K562 (cell line): Measurements from ENCODE around the gene CYP4F3. TPM values are rescaled to one million over a fixed set of nuclear protein-coding genes. Genes with fewer than 3 reads are reported as not detected.
A peak's percentile ranks its signal among the peaks of the same experiment; 100 is the strongest.

Source experiments
- ATAC-seq: fragments of 200-7000 bp; cut with Tn5 transposase; 3 replicates; pipeline ENCODE4 v1.9.1; 2020; ENCODE audit warnings: moderate library complexity
- BruUV-seq: library from RNA; stranded (reverse); fragments of 400-500 nt; replicated peaks from 2 replicates; lab custom pipeline; 2021; lab: Mats Ljungman, UMichigan
- CTCF ChIA-PET: fragments of 300-600 bp; formaldehyde crosslinking; extraction: SDS; loops from one replicate; lab custom pipeline; 2021; ENCODE audit warnings: low intra/inter-chr PET ratio; lab: Yijun Ruan, JAX
- POLR2A ChIA-PET: fragments of 300-600, 350-650 bp; sonication (Branson Sonifier 250); formaldehyde crosslinking; extraction: SDS; loops from one replicate; lab custom pipeline; 2021; ENCODE audit warnings: antibody characterized with exemption, inconsistent platforms; lab: Yijun Ruan, JAX
- DNase-seq, 4 experiments: peaks; one replicate each; pipeline versions ENCODE4 v3.0.0 to v3.0.0-alpha.2; 2011 to 2018; ENCODE audit warnings: low spot score in 3 of 4, mixed read lengths in 3 of 4; ENCODE audit errors: extremely low read depth in 1 of 4
- FAIRE-seq: peaks from 2 replicates; lab custom pipeline; 2011; peaks lifted over from hg19 to GRCh38; lab: Jason Lieb, UNC
- H2AFZ ChIP-seq: 2 replicates; pipeline ENCODE4 v1.6.0; 2011; ENCODE audit warnings: low read depth, low read length, control low read depth, inconsistent platforms
- H3K27ac ChIP-seq: fragments of 200-600 bp; 3 replicates; pipeline ENCODE4 v1.8.0; 2011; ENCODE audit warnings: low read depth, mild to moderate bottlenecking, control low read depth, inconsistent platforms, low read length, moderate library complexity, mixed read lengths; ENCODE audit errors: extremely low read depth
- H3K27me3 ChIP-seq, 2 experiments: fragments of 300-600 bp in 1 of 2; 2 replicates in 1 of 2; 3 replicates in 1 of 2; pipeline versions ENCODE4 v1.6.0 to v1.8.0; 2011; ENCODE audit warnings: inconsistent platforms in 2 of 2, low read length in 2 of 2, mild to moderate bottlenecking in 1 of 2, mixed read lengths in 1 of 2, moderate library complexity in 1 of 2; ENCODE audit not compliant: control insufficient read depth in 2 of 2, insufficient read depth in 2 of 2
- H3K36me3 ChIP-seq: fragments of 300-600 bp; 3 replicates; pipeline ENCODE4 v1.8.0; 2011; ENCODE audit warnings: mild to moderate bottlenecking, low read length, inconsistent platforms; ENCODE audit not compliant: control insufficient read depth, insufficient read depth
- H3K4me1 ChIP-seq, 2 experiments: fragments of 200-600 bp in 1 of 2; replicated peaks in 1 of 2; 2 replicates in 1 of 2; 3 replicates in 1 of 2; pipeline versions ENCODE4 v1.5.1 to v1.8.0; 2011; ENCODE audit warnings: inconsistent platforms in 2 of 2, low read length in 2 of 2, mild to moderate bottlenecking in 1 of 2, mixed read lengths in 1 of 2, moderate library complexity in 1 of 2; ENCODE audit not compliant: control insufficient read depth in 2 of 2, insufficient read depth in 2 of 2
- H3K4me2 ChIP-seq: 2 replicates; pipeline ENCODE4 v1.6.1; 2011; ENCODE audit warnings: low read length, control low read depth, inconsistent platforms, mixed read lengths; ENCODE audit not compliant: insufficient read depth
- H3K4me3 ChIP-seq: fragments of 200-600 bp; sonication (generic), shearing (Covaris generic); 2 replicates; pipeline ENCODE4 v1.5.1; 2016; ENCODE audit warnings: control low read depth, inconsistent platforms
- H3K79me2 ChIP-seq: fragments of 200-600 bp; 3 replicates; pipeline ENCODE4 v1.8.0; 2011; ENCODE audit warnings: low read length, inconsistent platforms; ENCODE audit not compliant: control insufficient read depth, insufficient read depth
- H3K9ac ChIP-seq, 2 experiments: 2 replicates each; pipeline versions ENCODE4 v1.6.0 to v1.6.1; 2011; ENCODE audit warnings: low read depth in 2 of 2, low read length in 2 of 2, control low read depth in 1 of 2, inconsistent platforms in 1 of 2, mild to moderate bottlenecking in 1 of 2, mixed read lengths in 1 of 2; ENCODE audit not compliant: insufficient read depth in 1 of 2
- H3K9me1 ChIP-seq: one replicate; pipeline ENCODE4 v1.6.0; 2011; ENCODE audit warnings: inconsistent platforms, mild to moderate bottlenecking, low read length, moderate library complexity; ENCODE audit not compliant: control insufficient read depth, insufficient read depth
- H3K9me3 ChIP-seq: replicated peaks from 2 replicates; pipeline ENCODE4 v1.5.1; 2011; ENCODE audit warnings: low read depth, low read length, inconsistent platforms; ENCODE audit not compliant: control insufficient read depth, insufficient read depth
- H4K20me1 ChIP-seq: replicated peaks from 2 replicates; pipeline ENCODE4 v1.6.1; 2011; ENCODE audit warnings: low read length, inconsistent platforms, mixed read lengths; ENCODE audit not compliant: control insufficient read depth, insufficient read depth
- BCL6 ChIP-seq: fragments of 250-450 bp; sonication (Bioruptor Pico); IDR thresholded peaks from 2 replicates; pipeline ENCODE4 v1.4.0; 2020
- EHMT2 ChIP-seq: fragments of 450-650 bp; IDR thresholded peaks from 2 replicates; pipeline ENCODE4 v1.6.1; 2018; ENCODE audit warnings: antibody characterized with exemption
- ELF1 ChIP-seq: fragments of 200-800 bp; sonication (Bioruptor generic); IDR thresholded peaks from 2 replicates; pipeline ENCODE4 v1.6.1; 2016; ENCODE audit warnings: missing genetic modification characterization, missing compliant biosample characterization
- ETV1 ChIP-seq: fragments of 450-650 bp; conservative IDR thresholded peaks from 2 replicates; pipeline ENCODE4 v1.6.1; 2016; ENCODE audit warnings: missing genetic modification characterization, control low read depth, low read depth, missing compliant biosample characterization
- ETV5 ChIP-seq: sonication (generic); formaldehyde crosslinking; IDR thresholded peaks from 2 replicates; pipeline ENCODE4 v1.4.0; 2020; ENCODE audit warnings: low read depth, mild to moderate bottlenecking, missing genetic modification reagents
- GABPA ChIP-seq: fragments of 200-800 bp; sonication (Bioruptor generic); conservative IDR thresholded peaks from 2 replicates; pipeline ENCODE4 v1.6.1; 2016; ENCODE audit warnings: low read depth, missing genetic modification characterization, missing compliant biosample characterization
- KLF16 ChIP-seq: IDR thresholded peaks from 2 replicates; pipeline ENCODE4 v1.6.1; 2016; ENCODE audit warnings: antibody characterized with exemption
- MECOM ChIP-seq: fragments of 250-450 bp; sonication (Bioruptor Pico); IDR thresholded peaks from 2 replicates; pipeline ENCODE4 v1.8.0; 2022; ENCODE audit warnings: inconsistent platforms
- MIER1 ChIP-seq: fragments of 450-650 bp; IDR thresholded peaks from 2 replicates; pipeline ENCODE4 v1.6.1; 2016; ENCODE audit warnings: antibody characterized with exemption, mild to moderate bottlenecking, low read depth
- NCOA2 ChIP-seq, 2 experiments: fragments of 450-650 bp; IDR thresholded peaks; 2 replicates each; pipeline ENCODE4 v1.6.1; 2018; ENCODE audit warnings: mild to moderate bottlenecking in 2 of 2, moderate library complexity in 1 of 2; ENCODE audit not compliant: partially characterized antibody in 2 of 2
- NFIC ChIP-seq: fragments of 450-650 bp; IDR thresholded peaks from 2 replicates; pipeline ENCODE4 v1.6.1; 2017; ENCODE audit warnings: mild to moderate bottlenecking, inconsistent platforms
- NRF1 ChIP-seq, 2 experiments: fragments of 450-650 bp; IDR thresholded peaks in 1 of 2; conservative IDR thresholded peaks in 1 of 2; 2 replicates each; pipeline ENCODE4 v1.6.1; 2014; ENCODE audit warnings: mild to moderate bottlenecking in 2 of 2
- PHTF2 ChIP-seq: fragments of 250-450 bp; sonication (Bioruptor Pico); IDR thresholded peaks from 2 replicates; pipeline ENCODE4 v1.5.0; 2021; ENCODE audit warnings: mild to moderate bottlenecking
- POLR2G ChIP-seq: fragments of 200-400 bp; formaldehyde crosslinking; IDR thresholded peaks from 2 replicates; pipeline ENCODE4 v1.6.1; 2017; ENCODE audit warnings: low read depth, mild to moderate bottlenecking, antibody characterized with exemption, low read length, moderate library complexity
- PRMT5 ChIP-seq: sonication (generic); formaldehyde crosslinking; IDR thresholded peaks from 2 replicates; pipeline ENCODE4 v1.5.0; 2020; ENCODE audit warnings: missing genetic modification reagents
- RBFOX2 ChIP-seq: fragments of 200-400 bp; formaldehyde crosslinking; IDR thresholded peaks from 2 replicates; pipeline ENCODE4 v1.6.1; 2017; ENCODE audit warnings: low read depth, mild to moderate bottlenecking, low read length, moderate library complexity
- TEAD1 ChIP-seq, 2 experiments: fragments of 450-650 bp in 1 of 2; sonication (generic) in 1 of 2; formaldehyde crosslinking; IDR thresholded peaks; 2 replicates each; pipeline versions ENCODE4 v1.4.0 to v1.8.0; 2020 to 2022; ENCODE audit warnings: mild to moderate bottlenecking in 2 of 2, missing genetic modification reagents in 1 of 2
- ZFX ChIP-seq: sonication (generic); formaldehyde crosslinking; IDR thresholded peaks from 2 replicates; pipeline ENCODE4 v1.8.0; 2022; ENCODE audit warnings: mild to moderate bottlenecking, missing genetic modification reagents, moderate library complexity
- WGBS: fragments of 100-300 bp; shearing (Covaris generic); methylation state at CpG from one replicate; pipeline ENCODE4 v1.1.6; 2016; ENCODE audit warnings: low coverage, mixed read lengths; ENCODE audit not compliant: insufficient coverage; ENCODE audit errors: missing lambda C conversion rate; 5-methylcytosine and 5-hydroxymethylcytosine counted together
- in situ Hi-C: fragments of 300-500 bp; cut with MboI; formaldehyde crosslinking; loops from 4 replicates; pipeline ENCODE4 v1.15.0; 2018; ENCODE audit warnings: inconsistent platforms, mixed read lengths
- intact Hi-C: fragments of 100-400 bp; cut with micrococcal nuclease; formaldehyde crosslinking; loops from 2 replicates; pipeline ENCODE4 v1.14.2; 2022
- polyA plus RNA-seq, 8 experiments: library from polyadenylated mRNA; depleted of rRNA in 4 of 8; stranded (reverse) in 5 of 8; unstranded in 3 of 8; fragments of >200 nt; fragmentation: Nextera tagmentation in 2 of 8; fragmentation: Illumina TruSeq in 1 of 8; extraction: Ambion mirVana in 2 of 8; extraction: Trizol in 1 of 8; gene quantifications; 2 replicates each; pipeline versions ENCODE4 v1.2.1 to v1.2.3, GENCODE V29; 2011 to 2014; ENCODE audit warnings: inconsistent platforms in 1 of 8, missing spikeins in 1 of 8
- total RNA-seq, 7 experiments: library from RNA; depleted of rRNA in 6 of 7; stranded (reverse); fragments of >200 nt in 6 of 7; fragmentation: Illumina TruSeq in 2 of 7; extraction: Trizol in 2 of 7; gene quantifications; 2 replicates each; pipeline versions ENCODE4 v1.2.1 to v1.2.3, GENCODE V29; 2011 to 2021; ENCODE audit warnings: low replicate concordance in 1 of 7
- TF ChIP-seq, protein P1 (sequence below): sonication (generic); formaldehyde crosslinking; IDR thresholded peaks from 2 replicates; pipeline ENCODE4 v1.8.0; 2022; ENCODE audit warnings: mild to moderate bottlenecking, missing genetic modification reagents
- TF ChIP-seq, protein P2 (sequence below): fragments of 450-650 bp; conservative IDR thresholded peaks from 2 replicates; pipeline ENCODE4 v1.6.1; 2016; ENCODE audit warnings: missing genetic modification characterization, low read depth, mild to moderate bottlenecking, missing compliant biosample characterization, moderate library complexity

CYP4F3 gene
- total and polyA plus RNA-seq, 9 of the 15 experiments (the other 6 are each of a cell fraction or from before 2014, with no cell fraction given), result 0.01 to 0.40 (median 0.16) TPM; not detected in 6

DNA sequence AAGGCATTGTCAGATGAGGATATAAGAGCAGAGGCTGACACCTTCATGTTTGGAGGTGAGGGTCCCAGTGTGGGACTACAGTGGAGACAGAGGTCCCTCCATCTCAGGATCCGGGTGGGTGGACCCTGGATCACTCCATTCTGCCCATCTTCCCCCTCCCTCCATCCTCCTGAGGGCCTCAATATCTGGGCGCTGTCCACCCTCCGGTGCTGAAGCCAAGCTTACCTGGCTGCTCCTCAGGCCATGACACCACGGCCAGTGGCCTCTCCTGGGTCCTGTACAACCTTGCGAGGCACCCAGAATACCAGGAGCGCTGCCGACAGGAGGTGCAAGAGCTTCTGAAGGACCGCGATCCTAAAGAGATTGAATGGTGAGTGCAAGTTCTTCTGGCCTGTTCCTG lies 44.1 kb downstream of the CYP4F3 start (continued):
- no peak for TF ChIP-seq TEAD1 (CRISPR knock-in tag; IDR thresholded peaks at IDR 0.05)
- no peak for TF ChIP-seq ZFX (CRISPR knock-in tag)
- TF ChIP-seq EHMT2, result peak; percentile 95
- TF ChIP-seq, protein P1, sequence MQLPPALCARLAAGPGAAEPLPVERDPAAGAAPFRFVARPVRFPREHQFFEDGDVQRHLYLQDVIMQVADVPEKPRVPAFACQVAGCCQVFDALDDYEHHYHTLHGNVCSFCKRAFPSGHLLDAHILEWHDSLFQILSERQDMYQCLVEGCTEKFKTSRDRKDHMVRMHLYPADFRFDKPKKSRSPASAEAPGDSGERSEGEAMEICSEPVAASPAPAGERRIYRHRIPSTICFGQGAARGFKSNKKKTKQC (CRISPR knock-in tag), result 0 out of 2 replicates have a peak, but pooled peaks have one; percentile 39
- peak; percentile 89 for TF ChIP-seq MIER1
- TF ChIP-seq PRMT5 (CRISPR knock-in tag), result 0 out of 2 replicates have a peak, but pooled peaks have one; percentile 48

DNA sequence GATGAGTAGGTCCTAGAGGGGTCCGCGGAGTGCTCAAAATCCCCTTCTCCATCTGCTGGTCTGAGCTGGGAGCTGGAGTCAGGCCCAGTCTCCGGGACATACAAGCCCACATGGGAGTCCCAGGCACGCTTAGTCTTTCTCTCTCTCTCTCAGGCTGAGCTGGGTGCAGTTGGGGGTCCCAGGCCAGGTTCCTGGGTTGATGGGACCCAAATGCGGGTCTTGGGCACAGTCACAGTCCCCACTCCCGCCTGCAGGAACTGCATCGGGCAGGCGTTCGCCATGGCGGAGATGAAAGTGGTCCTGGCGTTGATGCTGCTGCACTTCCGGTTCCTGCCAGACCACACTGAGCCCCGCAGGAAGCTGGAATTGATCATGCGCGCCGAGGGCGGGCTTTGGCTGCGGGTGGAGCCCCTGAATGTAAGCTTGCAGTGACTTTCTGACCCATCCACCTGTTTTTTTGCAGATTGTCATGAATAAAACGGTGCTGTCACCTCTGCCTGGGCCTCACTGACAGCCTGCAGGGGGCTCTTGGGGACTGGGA lies 56.0 kb downstream of the CYP4F3 start:
- H3K79me2 ChIP-seq, result no peaks in the 10 kb centered on the region
- peaks cover 0 to 4% of the 10 kb centered on the region in 2 experiments; a peak in 2 of 5 replicates for H3K4me1 ChIP-seq
- no peaks in the 10 kb centered on the region for H4K20me1 ChIP-seq
- peak overlapping the region; percentile 65; the same call in 1 of the 2 replicates for H2AFZ ChIP-seq
- no peaks in the 10 kb centered on the region for H3K9me3 ChIP-seq
- H3K36me3 ChIP-seq, result no peaks in the 10 kb centered on the region
- H3K4me3 ChIP-seq, result peak overlapping the region; percentile 12; the same call in 1 of the 2 replicates
- WGBS, result 3% methylated on average over 18 of the region's 19 CpGs
- no peak overlapping the region for H3K9ac ChIP-seq
- ATAC-seq (peak; percentile 57; the same call in 1 of the 3 replicates), FAIRE-seq (no peak), DNase-seq (peak in 1 of 4 experiments; percentile 18)
- BruUV-seq, result no TSS peak
- intact Hi-C loops, result no loop called here
- H3K27ac ChIP-seq, result no peak overlapping the region
- no peaks in the 10 kb centered on the region for H3K9me1 ChIP-seq
- H3K4me2 ChIP-seq, result no peak overlapping the region; the same call in 1 of the 2 replicates
- H3K27me3 ChIP-seq, result peaks cover 0 to 4% of the 10 kb centered on the region in 2 experiments; a peak in 1 of 5 replicates
- in situ Hi-C loops, result no loop called here
- ChIA-PET CTCF (no interaction called here), POLR2A (no interaction called here)
- TF ChIP-seq MECOM (no peak), TEAD1 (CRISPR knock-in tag; IDR thresholded peaks at IDR 0.05) (no peak), BCL6 (CRISPR knock-in tag) (no peak), NRF1 (conservative IDR thresholded peaks at IDR 0.05 in 1 of 2, IDR thresholded peaks at IDR 0.05 in 1 of 2) (peak; percentile 66 to 76), ELF1 (tag) (0 out of 2 replicates have a peak, but pooled peaks have one; percentile 37), PHTF2 (no peak), NFIC (no peak), EHMT2 (peak; percentile 53; the same call in 1 of the 2 replicates), KLF16 (no peak), RBFOX2 (peak; percentile 40; the same call in 1 of the 2 replicates), ETV5 (no peak), NCOA2 (IDR thresholded peaks at IDR 0.05; ENCODE audit: partially characterized antibody in 2 of 2) (no peak), POLR2G (peak; percentile 30; the same call in 1 of the 2 replicates), ETV1 (no peak), GABPA (tag) (peak; percentile 64)
- TF ChIP-seq, protein P2, sequence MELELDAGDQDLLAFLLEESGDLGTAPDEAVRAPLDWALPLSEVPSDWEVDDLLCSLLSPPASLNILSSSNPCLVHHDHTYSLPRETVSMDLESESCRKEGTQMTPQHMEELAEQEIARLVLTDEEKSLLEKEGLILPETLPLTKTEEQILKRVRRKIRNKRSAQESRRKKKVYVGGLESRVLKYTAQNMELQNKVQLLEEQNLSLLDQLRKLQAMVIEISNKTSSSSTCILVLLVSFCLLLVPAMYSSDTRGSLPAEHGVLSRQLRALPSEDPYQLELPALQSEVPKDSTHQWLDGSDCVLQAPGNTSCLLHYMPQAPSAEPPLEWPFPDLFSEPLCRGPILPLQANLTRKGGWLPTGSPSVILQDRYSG (tag), result no peak
